Retina (tissue), 1 donor: ENCODE data around the gene CLK3.
"Not testable (repeated sequence)": the region's sequence is repeated elsewhere in the genome, so short reads cannot be mapped to it uniquely, and the experiment has no call there.

Experiments used
- DNase-seq: peaks from one replicate; pipeline ENCODE4 v3.0.0-alpha.2; 2016

Gene CLK3

DNA sequence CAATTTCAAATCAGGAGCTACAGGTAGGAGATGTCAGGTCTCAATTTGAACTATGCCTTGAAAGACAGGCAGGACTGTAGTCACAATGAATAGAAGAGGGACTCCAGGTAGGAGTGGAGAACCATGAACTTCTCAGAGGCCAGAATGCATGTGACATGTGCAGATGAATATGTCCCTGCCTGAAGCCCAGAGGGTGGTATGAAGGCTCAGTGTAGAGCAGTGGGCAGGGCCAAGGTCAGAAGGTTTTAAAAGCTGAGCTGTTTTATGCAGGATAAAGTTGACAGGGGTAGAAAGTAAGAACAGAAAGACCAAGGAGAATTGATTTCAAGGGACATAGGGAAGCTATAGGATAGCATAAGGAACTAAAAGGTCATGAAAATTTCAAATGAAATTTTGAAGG lies 30.8 kb downstream of the CLK3 start:
- no peak for DNase-seq

DNA sequence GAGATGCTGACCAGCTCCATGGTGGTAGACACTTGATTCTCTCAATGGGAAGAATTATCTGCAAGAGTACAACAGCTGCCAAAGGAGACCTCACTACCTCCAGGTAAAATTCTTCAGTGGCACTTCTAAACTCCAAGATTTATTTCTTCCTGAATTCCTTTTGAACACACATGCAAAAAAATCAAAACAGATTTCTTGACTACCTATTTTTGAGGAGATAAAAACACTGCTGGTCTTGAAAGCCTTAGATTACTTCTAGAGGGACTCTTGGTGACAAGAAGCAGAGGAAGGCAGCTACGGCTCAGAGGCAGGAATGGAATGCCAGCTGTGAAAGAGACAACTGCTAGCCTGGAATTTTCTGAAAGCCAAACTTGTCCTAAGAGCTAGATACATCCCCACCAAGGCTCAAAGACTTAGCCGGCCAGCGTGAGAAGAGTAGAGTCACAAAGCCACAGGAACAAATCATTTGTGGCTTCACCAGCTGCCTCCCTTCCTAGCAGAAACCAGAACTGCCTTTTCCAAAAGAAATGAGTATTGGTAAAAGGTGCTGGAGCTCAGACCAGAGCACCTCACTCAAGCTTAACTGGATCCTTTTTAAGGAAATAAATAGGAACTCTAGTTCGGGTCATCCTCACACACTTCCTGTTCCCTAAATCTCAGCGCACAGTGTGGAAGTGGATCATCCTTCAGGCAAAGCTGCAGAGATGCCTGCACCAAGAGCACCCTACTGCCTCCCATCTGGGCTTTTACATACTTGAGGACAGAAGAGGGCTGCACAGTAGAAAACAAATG lies 32.6 kb downstream of the CLK3 start:
- DNase-seq = no peak

DNA sequence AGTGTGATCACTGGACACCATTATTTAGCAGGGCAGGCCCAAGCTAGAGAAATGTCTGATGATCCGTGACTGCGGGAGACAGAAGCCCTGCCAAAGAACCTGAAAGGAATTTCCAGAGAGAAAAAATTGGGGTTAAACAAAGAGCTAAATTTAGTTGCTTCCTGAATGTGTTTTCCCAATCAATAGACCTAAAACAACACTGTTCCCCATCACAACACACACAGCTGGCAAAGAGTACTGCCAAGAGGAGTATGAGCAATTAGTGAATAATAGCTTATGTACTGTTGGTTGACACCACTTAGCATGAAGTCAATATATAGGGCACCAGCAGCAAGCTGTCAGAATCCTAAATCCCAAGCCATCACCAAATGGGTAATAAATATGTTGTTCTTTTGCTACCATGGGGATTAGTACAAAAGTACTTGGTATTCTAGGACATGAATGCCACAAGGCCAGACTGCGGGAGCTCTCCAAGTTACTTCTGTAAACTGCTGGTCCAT lies 35.7 kb downstream of the CLK3 start:
- no peak for DNase-seq

DNA sequence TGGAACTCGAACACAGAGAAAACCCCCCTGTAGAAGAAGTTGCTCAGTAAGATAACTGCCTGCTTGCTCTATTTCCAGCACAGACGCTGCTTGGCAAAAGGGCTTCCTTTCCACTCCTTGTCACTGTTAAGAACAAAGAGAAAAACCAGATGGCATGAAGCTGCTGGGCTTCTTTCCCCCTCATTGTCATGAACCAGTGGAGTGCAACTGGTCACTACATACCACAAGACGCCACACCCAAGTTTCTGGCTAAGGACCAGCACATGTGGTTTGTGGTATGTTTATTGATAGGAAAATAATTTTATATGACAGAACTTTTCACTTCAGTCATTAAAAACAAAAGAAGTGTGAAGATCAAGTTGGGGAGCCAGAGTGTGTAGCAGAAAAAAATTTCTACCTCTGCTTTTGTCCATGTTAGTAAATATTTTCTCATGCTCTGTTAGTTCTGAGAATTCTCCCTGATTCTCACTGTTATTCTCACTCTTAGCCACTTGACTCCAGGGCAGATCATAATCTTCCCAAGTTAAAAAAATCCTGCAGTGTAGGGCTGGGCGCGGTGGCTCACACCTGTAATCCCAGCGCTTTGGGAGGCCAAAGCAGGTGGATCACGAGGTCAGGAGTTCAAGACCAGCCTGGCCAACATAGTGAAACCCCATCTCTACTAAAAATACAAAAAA lies 37.9 kb downstream of the CLK3 start:
- DNase-seq = no peak

DNA sequence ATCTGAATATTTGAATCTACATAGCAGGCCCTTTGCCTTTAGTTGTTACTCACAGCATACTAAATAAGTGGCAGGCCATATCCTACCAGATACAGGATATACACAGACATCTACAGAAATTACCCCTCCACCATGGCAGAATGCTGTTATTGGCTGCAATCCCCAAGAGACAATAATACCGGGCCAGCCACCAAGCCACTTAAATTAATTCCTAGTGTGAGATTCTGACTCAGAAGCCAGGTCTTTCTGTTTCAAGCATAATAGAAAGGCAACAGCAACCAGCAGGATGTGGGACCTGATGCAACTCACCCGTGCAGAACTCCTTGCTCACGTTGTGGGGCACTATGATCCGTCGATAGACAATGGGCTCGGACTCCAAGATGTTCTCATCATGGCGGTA lies 39.8 kb downstream of the CLK3 start:
- no peak for DNase-seq

DNA sequence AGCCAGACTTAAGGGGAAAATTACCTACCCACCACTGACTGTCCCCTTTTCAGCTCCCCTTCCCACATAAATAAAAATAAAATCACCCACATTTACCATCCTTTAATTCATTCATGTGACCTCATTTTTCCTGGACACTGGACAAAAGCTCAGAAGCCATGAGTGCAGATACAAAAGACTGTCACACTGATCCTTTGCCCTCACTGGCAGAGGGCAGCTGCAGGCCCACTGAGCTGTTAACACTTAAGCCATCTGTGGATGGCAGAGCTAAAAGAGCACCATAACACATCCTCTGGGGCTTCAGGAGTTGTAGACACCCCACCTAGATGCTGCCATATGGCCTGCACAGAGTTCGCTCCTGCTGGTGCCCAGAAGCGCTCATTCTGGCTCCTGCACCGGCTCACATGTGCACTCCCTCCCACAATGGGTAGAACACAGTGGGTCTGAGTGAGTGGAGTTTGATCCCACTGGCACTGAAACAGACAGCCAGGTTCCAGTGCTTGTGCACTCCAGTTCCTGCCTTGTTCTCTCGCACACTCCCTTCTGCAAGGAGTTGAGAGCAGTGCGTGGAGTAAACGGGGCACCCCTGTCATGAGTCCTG lies 41.4 kb downstream of the CLK3 start:
- DNase-seq = no peak

DNA sequence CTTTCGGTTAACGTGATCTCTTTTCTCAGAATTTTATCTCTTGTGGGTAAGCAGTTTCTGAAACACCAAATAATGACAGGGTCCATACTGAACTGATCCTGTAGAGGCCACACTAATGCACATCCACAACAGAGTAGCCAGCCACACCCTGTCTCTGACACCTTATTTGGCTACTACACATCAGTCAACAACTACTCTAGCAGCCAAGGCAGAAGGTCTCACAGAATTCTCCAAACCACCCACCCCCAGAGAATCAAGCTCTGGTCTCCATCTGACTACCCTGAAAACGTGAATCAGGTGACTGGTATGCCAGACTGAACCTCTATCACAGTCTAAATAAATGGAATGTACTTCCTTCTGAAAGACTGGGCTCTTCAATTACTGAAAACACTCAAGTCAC lies 42.2 kb downstream of the CLK3 start:
- DNase-seq = no peak

DNA sequence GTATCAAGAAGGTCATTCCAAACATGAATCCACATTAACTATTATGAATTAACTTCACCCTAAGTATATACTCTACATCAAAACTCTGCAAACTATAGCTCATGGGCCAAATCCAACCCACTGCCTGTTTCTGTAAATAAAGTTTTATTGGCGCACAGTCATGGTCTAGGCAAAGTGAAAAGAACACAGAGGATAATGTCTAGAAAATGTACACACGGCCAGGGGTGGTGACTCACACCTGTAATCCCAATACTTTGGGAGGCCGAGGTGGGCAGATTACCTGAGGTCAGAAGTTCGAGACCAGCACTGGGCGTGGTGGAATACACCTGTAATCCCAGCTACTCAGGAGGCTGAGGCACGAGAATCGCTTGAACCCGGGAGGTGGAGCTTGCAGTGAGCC lies 45.6 kb downstream of the CLK3 start:
- not testable (repeated sequence) for DNase-seq

DNA sequence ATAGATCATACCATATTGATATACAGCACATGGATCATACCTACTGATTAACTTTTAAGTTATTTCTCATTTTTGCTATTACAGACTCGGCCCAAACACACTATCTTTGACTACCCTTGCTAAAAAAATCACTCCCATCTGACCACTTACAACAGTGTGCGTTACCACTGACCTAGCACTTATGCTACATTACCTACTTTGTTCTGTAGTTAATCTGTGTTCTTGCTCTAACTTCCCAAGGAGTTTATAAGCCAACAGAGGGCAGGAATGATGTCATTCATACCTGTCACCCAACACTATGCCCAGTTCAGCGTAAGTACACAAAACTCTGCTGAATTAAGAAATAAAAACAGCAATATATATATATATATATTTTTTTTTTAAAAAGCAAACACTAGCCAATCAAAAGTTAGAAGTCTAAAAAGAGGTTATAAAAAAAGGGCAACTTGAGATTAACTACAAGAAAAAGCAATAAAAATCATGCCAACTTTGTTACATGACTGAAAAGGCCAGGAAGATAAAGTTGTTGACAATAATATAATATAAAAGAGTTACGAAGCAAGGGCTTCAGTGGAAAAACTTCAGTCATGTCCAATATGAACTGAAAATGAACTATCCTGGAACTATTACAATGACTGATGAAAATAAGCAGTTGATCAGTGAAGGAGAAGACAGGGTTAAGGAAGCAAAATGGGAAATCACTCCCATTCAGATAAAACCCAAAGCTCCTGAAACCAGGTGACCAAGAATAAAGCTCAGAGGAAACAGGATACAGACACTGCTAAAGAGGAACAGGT lies 46.6 kb downstream of the CLK3 start:
- DNase-seq = no peak

DNA sequence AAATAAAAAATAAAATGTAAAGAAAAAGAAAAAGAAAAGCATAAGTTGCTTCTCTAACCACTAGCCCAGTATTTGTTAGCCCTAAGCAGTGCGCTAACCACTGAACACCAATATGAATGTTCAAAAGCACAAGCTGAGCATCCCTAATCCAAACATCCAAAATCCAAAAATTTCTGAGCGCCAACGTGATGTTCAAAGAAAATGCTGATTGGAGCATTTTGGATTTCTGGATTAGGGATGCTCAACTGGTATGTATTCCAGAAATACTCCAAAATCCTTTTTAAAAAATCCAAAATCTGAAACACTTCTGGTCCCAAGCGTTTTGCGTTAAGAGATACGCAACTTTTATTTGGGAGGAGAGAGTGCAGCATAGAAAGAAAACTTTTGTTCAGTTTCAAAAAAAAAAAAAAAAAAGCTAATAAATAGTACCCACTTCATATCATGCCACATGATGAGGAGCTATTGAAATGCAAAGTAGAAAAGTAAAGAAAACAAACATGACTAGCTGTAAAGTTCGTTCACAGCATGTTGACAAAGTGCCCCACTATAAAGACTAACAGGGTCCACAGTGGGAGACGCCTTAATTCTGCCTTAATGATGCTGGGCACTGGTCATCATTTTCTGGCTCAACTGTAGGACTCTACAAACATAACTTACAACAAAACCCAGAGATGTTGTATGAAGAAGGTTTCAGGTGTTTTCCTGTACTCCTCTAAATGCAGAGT lies 47.8 kb downstream of the CLK3 start:
- no peak for DNase-seq

DNA sequence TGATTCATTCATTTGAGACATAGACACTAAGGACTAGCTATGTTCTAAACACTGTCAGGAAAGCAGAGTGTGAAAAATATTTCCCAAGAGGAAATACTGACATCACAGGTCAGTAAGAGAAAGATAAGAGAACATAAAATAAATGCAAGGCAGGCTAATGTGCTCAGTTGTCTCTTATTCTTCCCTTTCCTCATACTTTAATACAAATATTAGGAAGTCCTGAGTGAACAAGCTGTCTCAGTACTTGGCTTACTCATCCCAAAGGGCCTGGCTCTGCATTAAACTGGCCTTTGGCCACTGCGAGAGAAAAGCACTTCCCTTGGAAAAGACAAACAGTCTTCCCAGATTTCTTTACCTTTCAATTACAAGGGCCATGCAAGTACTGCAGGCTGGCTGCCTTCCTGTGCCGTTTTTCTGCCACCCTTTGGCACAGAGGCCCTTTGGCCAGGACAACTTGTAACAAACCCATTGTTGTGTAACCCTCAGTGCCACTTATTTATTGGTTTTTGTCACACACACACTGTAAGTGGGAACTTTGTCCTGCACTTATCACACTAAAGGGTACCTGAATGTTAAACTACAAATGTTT lies 48.5 kb downstream of the CLK3 start:
- DNase-seq = no peak

DNA sequence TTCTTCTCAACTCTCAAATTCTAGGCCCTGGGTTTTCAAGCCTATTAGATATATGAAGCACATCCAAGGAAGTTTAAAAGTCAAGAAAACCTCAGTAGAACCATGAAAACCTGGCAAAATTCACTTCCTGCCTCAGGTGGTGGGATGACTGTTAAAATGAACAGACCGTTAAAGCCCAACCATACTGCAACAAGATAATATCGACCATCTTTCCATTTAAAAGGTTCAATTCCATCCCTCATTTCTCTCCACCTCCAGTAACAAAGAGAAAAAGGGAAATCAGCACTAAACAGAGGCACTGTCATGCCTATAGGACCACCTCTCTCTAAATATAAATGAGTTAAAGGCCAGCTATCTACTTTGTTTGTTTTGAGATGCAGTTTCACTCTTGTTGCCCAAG lies 49.0 kb downstream of the CLK3 start:
- no peak for DNase-seq

DNA sequence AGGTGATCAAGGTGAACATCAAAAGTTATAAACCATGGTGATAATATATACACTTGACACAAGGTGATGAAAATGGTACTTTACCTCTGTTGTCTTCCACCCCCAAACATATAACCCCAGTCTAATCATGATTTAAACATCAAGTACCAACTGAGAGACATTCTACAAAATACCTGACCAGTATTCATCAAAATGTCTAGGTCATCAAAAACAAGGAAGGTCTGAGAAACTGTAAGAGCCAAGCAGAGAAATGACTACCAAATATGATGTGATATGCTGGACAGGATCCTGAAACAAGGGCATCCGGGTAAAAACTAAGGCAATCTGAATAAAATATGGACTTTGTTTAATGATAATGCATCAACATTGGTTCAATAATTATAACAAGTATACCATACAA lies 52.3 kb downstream of the CLK3 start:
- no peak for DNase-seq

DNA sequence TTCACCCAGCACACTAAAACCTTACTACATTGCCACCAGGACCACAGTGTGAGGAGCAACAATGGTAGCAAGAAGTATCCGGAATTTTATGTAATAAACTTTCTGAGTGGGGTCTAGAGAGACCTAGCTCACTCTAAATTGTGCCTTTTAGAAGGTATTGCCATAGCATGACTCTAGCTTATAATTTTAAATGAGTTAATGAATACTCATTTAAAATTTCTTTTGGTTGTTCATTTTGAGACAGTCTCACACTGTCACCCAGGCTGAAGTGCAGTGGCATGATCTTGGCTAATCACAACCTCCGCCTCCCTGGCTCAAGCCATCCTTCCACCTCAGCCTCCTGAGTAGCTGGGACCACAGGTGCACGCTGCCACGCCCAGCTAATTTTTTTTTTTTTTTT lies 54.0 kb downstream of the CLK3 start:
- no peak for DNase-seq

DNA sequence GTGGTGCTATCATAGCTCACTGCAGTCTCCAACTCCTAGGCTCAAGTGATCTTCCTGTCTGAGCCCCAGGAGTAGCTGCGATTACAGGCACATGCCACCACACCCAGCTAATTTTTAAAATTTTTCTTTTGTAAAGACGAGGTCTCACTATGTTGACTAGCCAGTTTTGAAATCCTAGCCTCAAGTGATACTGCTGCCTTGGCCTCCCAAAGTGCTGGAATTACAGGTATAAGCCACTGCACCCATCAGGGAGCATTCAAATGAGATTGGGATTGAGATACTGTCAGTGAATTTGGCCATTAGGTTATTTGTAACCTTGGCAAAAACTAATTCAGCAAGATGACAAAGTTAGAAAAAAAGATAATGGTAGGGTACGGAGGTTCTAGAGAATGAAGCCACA lies 58.5 kb downstream of the CLK3 start:
- no peak for DNase-seq

DNA sequence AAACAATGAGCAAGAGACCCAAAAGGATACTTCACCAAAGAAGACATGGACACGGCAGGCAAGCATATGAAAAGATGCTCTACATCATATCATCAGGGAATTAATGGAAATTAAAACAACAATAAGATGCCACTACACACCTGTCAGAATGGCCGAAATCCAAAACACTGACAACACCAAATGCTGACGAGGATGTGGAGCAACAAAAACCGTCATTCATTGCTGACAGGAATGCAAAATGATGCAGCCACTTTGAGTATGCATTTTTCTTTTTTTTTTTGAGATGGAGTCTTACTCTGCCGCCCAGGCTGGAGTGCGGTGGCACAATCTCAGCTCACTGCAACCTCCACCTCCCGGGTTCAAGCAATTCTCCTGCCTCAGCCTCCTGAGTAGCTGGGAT lies 61.2 kb downstream of the CLK3 start:
- no peak for DNase-seq
